Breast epithelium (tissue), 4 donors: Measurements from ENCODE around the gene CHD2. TPM values are rescaled to one million over a fixed set of nuclear protein-coding genes. Genes with fewer than 3 reads are reported as not detected.

Experiments
- DNase-seq, 2 donors: peaks; one replicate each; pipeline ENCODE4 v3.0.0-alpha.2; 2019; ENCODE audit warnings: low spot score in 2 of 2
- H3K27ac ChIP-seq, 2 donors: fragments of 200-600 bp; sonication (generic) in 1 of 2; one replicate each; pipeline ENCODE4 v1.5.1; 2016 to 2019; ENCODE audit warnings: mild to moderate bottlenecking in 1 of 2
- H3K27me3 ChIP-seq, 2 donors: fragments of 200-600 bp; sonication (generic) in 1 of 2; one replicate each; pipeline versions ENCODE4 v1.5.1 to v1.6.0; 2017 to 2019; ENCODE audit warnings: control low read depth in 1 of 2, mild to moderate bottlenecking in 1 of 2
- H3K36me3 ChIP-seq: fragments of 200-600 bp; one replicate; pipeline ENCODE4 v1.5.1; 2019
- H3K4me1 ChIP-seq, 2 donors: fragments of 200-600 bp; sonication (generic); one replicate each; pipeline ENCODE4 v1.5.1; 2016 to 2019; ENCODE audit warnings: control low read depth in 1 of 2
- H3K4me3 ChIP-seq, 3 donors: fragments of 200-600 bp; sonication (generic); 1 replicate in 2 of 3; 2 replicates in 1 of 3; pipeline ENCODE4 v1.5.1; 2016 to 2019; ENCODE audit warnings: mild to moderate bottlenecking in 3 of 3, moderate library complexity in 2 of 3
- H3K9me3 ChIP-seq, 2 donors: fragments of 200-600 bp; sonication (generic) in 1 of 2; one replicate each; pipeline ENCODE4 v1.5.1; 2016 to 2019; ENCODE audit warnings: control low read depth in 1 of 2
- CTCF ChIP-seq, 3 donors: fragments of 450-650 bp; IDR thresholded peaks; one replicate each; pipeline ENCODE4 v1.5.1; 2016 to 2017; ENCODE audit warnings: antibody characterized with exemption in 3 of 3, mild to moderate bottlenecking in 3 of 3, moderate library complexity in 3 of 3
- POLR2A ChIP-seq: fragments of 450-650 bp; IDR thresholded peaks from one replicate; pipeline ENCODE4 v1.6.1; 2016; ENCODE audit warnings: antibody characterized with exemption, mild to moderate bottlenecking, moderate library complexity
- POLR2AphosphoS5 ChIP-seq, 3 donors: sonication (generic); formaldehyde crosslinking; IDR thresholded peaks; one replicate each; pipeline ENCODE4 v1.6.1; 2017; ENCODE audit warnings: antibody characterized with exemption in 3 of 3
- intact Hi-C: fragments of 100-400 bp; cut with DNase I; formaldehyde crosslinking; loops from one replicate; pipeline ENCODE4 v1.15.1; 2023; ENCODE audit warnings: low total_unique reads
- total RNA-seq, 3 donors: library from RNA; depleted of rRNA; stranded (reverse); fragments of >200 nt; gene quantifications; one replicate each; pipeline ENCODE4 v1.1.0, GENCODE V29; 2016

Gene CHD2
- total RNA-seq, 3 donors from 2014 or later: 137 to 215 (median 197) TPM

- no peaks in the 10 kb centered on the region for H3K9me3 ChIP-seq
- H3K27me3 ChIP-seq: no peaks in the 10 kb centered on the region
- intact Hi-C loops: no loop called here
- DNase-seq: no peak
- TF ChIP-seq POLR2AphosphoS5 (IDR thresholded peaks at IDR 0.05) (no peak), CTCF (IDR thresholded peaks at IDR 0.05) (no peak), POLR2A (no peak)
- no peaks in the 10 kb centered on the region for H3K4me1 ChIP-seq
- peak overlapping the region in 1 of 2 donors; percentile 63 for H3K27ac ChIP-seq
- H3K36me3 ChIP-seq: no peaks in the 10 kb centered on the region
- H3K4me3 ChIP-seq: no peak overlapping the region
These were observed 84.0 kb downstream of the CHD2 start for GRCh38 chr15:92984161-92984560.

- no peak for DNase-seq
- no peak overlapping the region for H3K27ac ChIP-seq
- H3K27me3 ChIP-seq: no peaks in the 10 kb centered on the region
- no peak overlapping the region for H3K4me3 ChIP-seq
- no peaks in the 10 kb centered on the region for H3K9me3 ChIP-seq
- TF ChIP-seq CTCF (IDR thresholded peaks at IDR 0.05) (no peak), POLR2AphosphoS5 (IDR thresholded peaks at IDR 0.05) (no peak), POLR2A (no peak)
- intact Hi-C loops: no loop called here
- H3K36me3 ChIP-seq: no peaks in the 10 kb centered on the region
- no peaks in the 10 kb centered on the region for H3K4me1 ChIP-seq
These were observed 89.3 kb downstream of the CHD2 start for GRCh38 chr15:92989470-92989869.

- intact Hi-C loops: no loop called here
- no peak overlapping the region for H3K27ac ChIP-seq
- no peaks in the 10 kb centered on the region for H3K27me3 ChIP-seq
- TF ChIP-seq POLR2AphosphoS5 (IDR thresholded peaks at IDR 0.05) (no peak), CTCF (IDR thresholded peaks at IDR 0.05) (no peak), POLR2A (no peak)
- no peak for DNase-seq
- no peaks in the 10 kb centered on the region for H3K36me3 ChIP-seq
- no peaks in the 10 kb centered on the region for H3K4me1 ChIP-seq
- no peaks in the 10 kb centered on the region for H3K9me3 ChIP-seq
- no peak overlapping the region for H3K4me3 ChIP-seq
These were observed 89.9 kb downstream of the CHD2 start for GRCh38 chr15:92990031-92990430.

- Histone ChIP-seq H3K4me3 (no peak overlapping the region), H3K27me3 (no peaks in the 10 kb centered on the region), H3K27ac (no peak overlapping the region), H3K36me3 (no peaks in the 10 kb centered on the region), H3K9me3 (no peaks in the 10 kb centered on the region), H3K4me1 (no peaks in the 10 kb centered on the region)
- intact Hi-C loops: no loop called here
- no peak for DNase-seq
- TF ChIP-seq POLR2AphosphoS5 (IDR thresholded peaks at IDR 0.05) (no peak), CTCF (IDR thresholded peaks at IDR 0.05) (no peak), POLR2A (no peak)
These were observed 92.6 kb downstream of the CHD2 start for GRCh38 chr15:92992720-92993119.

- Histone ChIP-seq H3K36me3 (no peaks in the 10 kb centered on the region), H3K27me3 (no peaks in the 10 kb centered on the region), H3K4me3 (no peak overlapping the region), H3K9me3 (no peaks in the 10 kb centered on the region), H3K27ac (no peak overlapping the region), H3K4me1 (no peaks in the 10 kb centered on the region)
- TF ChIP-seq POLR2A: no peak
- TF ChIP-seq CTCF (IDR thresholded peaks at IDR 0.05): no peak
- no peak for TF ChIP-seq POLR2AphosphoS5 (IDR thresholded peaks at IDR 0.05)
- DNase-seq: no peak
- intact Hi-C loops: no loop called here
These were observed 97.7 kb downstream of the CHD2 start for GRCh38 chr15:92997821-92998220.
